LNCaP clone FGC (cell line): Measurements from ENCODE around the gene LGI1.

Experiments
- DNase-seq: peaks from one replicate; pipeline ENCODE4 v3.0.0-alpha.2; 2011; ENCODE audit warnings: low read depth
- H3K4me3 ChIP-seq: 2 replicates; pipeline ENCODE4 v1.5.1; 2011; ENCODE audit warnings: mild to moderate bottlenecking, low read depth, low read length, control low read depth
- CTCF ChIP-seq: IDR thresholded peaks from 2 replicates; pipeline ENCODE4 v1.5.1; 2012; ENCODE audit warnings: mild to moderate bottlenecking; ENCODE audit not compliant: control insufficient read depth, insufficient read depth; ENCODE audit errors: extremely low read depth

LGI1 gene

GRCh38 chr10:93841961-93842360, 84.2 kb downstream of the LGI1 start:
- DNase-seq: no peak
- H3K4me3 ChIP-seq: no peak overlapping the region
- TF ChIP-seq CTCF: no peak

- DNase-seq: no peak
- TF ChIP-seq CTCF: no peak
- H3K4me3 ChIP-seq: no peak overlapping the region
Observed at GRCh38 chr10:93844979-93845626, 87.4 kb downstream of the LGI1 start.
